HFFc6 (cell line): ENCODE data around the gene MRPL2. TPM values are rescaled to one million over a fixed set of nuclear protein-coding genes. Genes with fewer than 3 reads are reported as not detected.
A peak's percentile ranks its signal among the peaks of the same experiment; 100 is the strongest.

Source experiments
- DNase-seq: peaks from one replicate; pipeline ENCODE4 v3.0.0-alpha.2; 2018
- H3K27ac Mint-ChIP-seq: 2 replicates; pipeline ENCODE4 v1.8.0; 2020; ENCODE audit warnings: mild to moderate bottlenecking, mixed read lengths
- H3K27me3 Mint-ChIP-seq: 2 replicates; pipeline ENCODE4 v1.8.0; 2021; ENCODE audit warnings: mild to moderate bottlenecking, moderate library complexity, mixed read lengths; ENCODE audit not compliant: insufficient read depth
- H3K36me3 Mint-ChIP-seq: 2 replicates; pipeline ENCODE4 v1.8.0; 2021; ENCODE audit warnings: low read depth, mixed read lengths
- H3K4me1 Mint-ChIP-seq: 2 replicates; pipeline ENCODE4 v1.8.0; 2020; ENCODE audit warnings: low read depth, mixed read lengths
- H3K4me3 Mint-ChIP-seq: 2 replicates; pipeline ENCODE4 v1.8.0; 2020; ENCODE audit warnings: mild to moderate bottlenecking, moderate library complexity, mixed read lengths
- H3K9me3 Mint-ChIP-seq: 2 replicates; pipeline ENCODE4 v1.8.0; 2020; ENCODE audit warnings: mild to moderate bottlenecking, mixed read lengths
- total RNA-seq, 6 experiments: library from RNA; stranded (reverse); fragmentation: NEBNext Ultra II Directional; extraction: Animal tissue kit (Norgen Biotek cat#: 25700); gene quantifications; 2 replicates in 1 of 6; 3 replicates in 5 of 6; pipeline ENCODE4 v1.2.3, GENCODE V29; 2021
- TF ChIP-seq, protein P1 (sequence below): fragments of 200-600 bp; sonication (generic); IDR thresholded peaks from 2 replicates; pipeline ENCODE4 v1.5.0; 2021; ENCODE audit warnings: antibody characterized with exemption, mild to moderate bottlenecking

MRPL2 gene
- total RNA-seq, 6 experiments from 2014 or later = 52.6 to 62.9 (median 58.7) TPM

DNA sequence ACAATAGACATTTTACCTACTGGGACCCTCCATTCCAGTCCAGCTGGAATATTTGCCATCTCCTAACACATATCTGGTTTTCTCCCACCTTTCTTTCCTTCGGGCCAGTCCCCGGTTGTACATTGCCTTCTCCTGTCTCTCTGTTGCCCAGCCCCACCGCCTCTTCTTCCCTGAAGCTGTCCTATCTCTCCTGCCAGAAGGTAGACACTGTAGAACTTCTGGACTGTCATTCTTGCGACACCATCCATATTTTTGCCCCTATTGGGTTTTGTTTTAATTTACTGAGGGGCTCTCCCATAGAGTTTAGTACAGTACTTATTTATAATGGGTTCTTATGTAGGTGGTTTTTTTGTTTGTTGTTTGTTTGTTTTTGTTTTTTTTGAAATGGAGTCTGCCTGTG, 21.8 kb upstream of the MRPL2 start:
- Mint-ChIP-seq H3K9me3 (no peaks in the 10 kb centered on the region), H3K4me3 (no peak overlapping the region), H3K4me1 (peaks cover 38% of the 10 kb centered on the region), H3K36me3 (no peaks in the 10 kb centered on the region; the same call in 1 of the 2 replicates), H3K27me3 (peaks cover 4% of the 10 kb centered on the region; the same call in 1 of the 2 replicates), H3K27ac (no peak overlapping the region; the same call in 1 of the 2 replicates)
- no peak for DNase-seq
- TF ChIP-seq, protein P1, sequence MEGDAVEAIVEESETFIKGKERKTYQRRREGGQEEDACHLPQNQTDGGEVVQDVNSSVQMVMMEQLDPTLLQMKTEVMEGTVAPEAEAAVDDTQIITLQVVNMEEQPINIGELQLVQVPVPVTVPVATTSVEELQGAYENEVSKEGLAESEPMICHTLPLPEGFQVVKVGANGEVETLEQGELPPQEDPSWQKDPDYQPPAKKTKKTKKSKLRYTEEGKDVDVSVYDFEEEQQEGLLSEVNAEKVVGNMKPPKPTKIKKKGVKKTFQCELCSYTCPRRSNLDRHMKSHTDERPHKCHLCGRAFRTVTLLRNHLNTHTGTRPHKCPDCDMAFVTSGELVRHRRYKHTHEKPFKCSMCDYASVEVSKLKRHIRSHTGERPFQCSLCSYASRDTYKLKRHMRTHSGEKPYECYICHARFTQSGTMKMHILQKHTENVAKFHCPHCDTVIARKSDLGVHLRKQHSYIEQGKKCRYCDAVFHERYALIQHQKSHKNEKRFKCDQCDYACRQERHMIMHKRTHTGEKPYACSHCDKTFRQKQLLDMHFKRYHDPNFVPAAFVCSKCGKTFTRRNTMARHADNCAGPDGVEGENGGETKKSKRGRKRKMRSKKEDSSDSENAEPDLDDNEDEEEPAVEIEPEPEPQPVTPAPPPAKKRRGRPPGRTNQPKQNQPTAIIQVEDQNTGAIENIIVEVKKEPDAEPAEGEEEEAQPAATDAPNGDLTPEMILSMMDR = no peak

DNA sequence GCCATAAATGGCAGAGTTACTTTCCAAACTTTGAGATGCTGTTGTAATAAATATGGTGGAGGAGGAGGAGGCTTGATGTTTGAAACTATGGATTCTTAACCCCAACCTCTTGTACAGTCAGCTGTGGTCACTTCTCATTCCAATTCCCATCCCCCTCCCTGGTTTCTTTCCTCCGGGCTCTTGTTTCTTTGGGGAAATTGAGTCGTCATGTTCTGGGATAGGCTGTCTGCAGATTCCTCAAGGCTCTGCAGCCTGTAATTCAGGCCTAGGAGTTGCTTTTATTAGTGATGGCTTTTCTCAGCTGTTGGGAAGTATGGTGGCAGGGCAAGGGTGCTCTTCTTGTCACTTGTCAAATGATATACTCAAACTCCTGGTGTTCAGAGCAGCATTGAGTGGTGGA, 19.5 kb upstream of the MRPL2 start:
- no peaks in the 10 kb centered on the region; the same call in 1 of the 2 replicates for H3K36me3 Mint-ChIP-seq
- no peaks in the 10 kb centered on the region for H3K9me3 Mint-ChIP-seq
- peak overlapping the region; percentile 89 for H3K4me3 Mint-ChIP-seq
- peaks cover 49% of the 10 kb centered on the region for H3K4me1 Mint-ChIP-seq
- peaks cover 4% of the 10 kb centered on the region; the same call in 1 of the 2 replicates for H3K27me3 Mint-ChIP-seq
- H3K27ac Mint-ChIP-seq = peak overlapping the region; percentile 67
- DNase-seq = peak; percentile 69
- TF ChIP-seq, protein P1 = no peak

DNA sequence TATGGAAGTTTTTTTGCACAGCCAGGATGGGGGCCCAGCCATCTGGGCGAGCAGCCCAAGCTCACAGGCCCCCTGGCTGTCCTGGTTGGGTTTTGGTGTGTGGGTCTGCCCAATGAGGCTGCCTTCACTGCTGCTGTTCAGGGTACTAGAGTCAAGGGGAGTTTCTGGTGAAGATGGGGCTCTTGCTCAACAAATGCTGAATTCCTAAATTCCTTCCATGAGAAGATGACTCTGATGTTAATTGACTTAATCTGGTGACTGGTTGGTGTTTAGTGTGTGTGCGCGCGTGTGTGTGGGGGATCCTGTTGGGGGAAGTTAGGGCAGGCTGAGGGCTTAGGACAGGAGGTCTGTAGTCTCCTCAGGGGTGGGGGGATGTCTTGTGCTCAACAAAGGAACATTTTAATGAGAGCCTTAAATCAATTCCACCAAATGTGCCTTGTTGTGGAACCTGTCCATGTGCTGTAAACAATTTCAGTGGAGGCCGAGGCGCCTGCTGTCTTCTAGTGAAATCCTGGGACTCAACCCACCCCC, 18.8 kb upstream of the MRPL2 start:
- Mint-ChIP-seq H3K36me3 (no peaks in the 10 kb centered on the region; the same call in 1 of the 2 replicates), H3K9me3 (no peaks in the 10 kb centered on the region), H3K27me3 (peaks cover 4% of the 10 kb centered on the region; the same call in 1 of the 2 replicates), H3K27ac (peak overlapping the region; percentile 67), H3K4me3 (peak overlapping the region; percentile 89), H3K4me1 (peaks cover 43% of the 10 kb centered on the region)
- TF ChIP-seq, protein P1 = no peak
- peak; percentile 53 for DNase-seq

DNA sequence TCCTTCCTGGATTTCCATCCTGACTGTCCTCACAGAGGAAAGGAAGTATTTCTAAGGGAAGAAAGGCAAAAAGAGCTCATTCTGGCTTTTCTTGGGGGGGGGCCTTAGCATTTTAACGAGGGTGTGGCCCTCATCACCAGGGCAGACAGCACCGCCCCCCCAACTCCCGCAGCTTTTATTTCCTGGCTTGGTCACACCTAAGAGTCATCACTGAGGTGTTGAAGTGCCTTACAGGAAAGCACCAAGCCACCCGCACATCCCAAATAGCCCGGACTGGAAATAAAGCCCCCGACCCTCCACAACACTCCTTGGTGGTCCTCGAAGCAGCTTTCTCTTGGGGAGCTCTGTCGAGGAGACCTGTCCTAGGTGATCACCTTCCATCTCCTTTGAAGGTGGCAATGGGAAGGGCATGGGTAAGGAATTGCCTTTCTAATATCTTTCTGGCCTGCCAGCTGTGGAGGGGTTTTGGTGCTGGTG, 18.1 kb upstream of the MRPL2 start:
- Mint-ChIP-seq H3K36me3 (no peaks in the 10 kb centered on the region; the same call in 1 of the 2 replicates), H3K9me3 (no peaks in the 10 kb centered on the region), H3K4me1 (peaks cover 37% of the 10 kb centered on the region), H3K4me3 (peak overlapping the region; percentile 89), H3K27ac (peak overlapping the region; percentile 67), H3K27me3 (peaks cover 1% of the 10 kb centered on the region; the same call in 1 of the 2 replicates)
- no peak for DNase-seq
- TF ChIP-seq, protein P1 = no peak

DNA sequence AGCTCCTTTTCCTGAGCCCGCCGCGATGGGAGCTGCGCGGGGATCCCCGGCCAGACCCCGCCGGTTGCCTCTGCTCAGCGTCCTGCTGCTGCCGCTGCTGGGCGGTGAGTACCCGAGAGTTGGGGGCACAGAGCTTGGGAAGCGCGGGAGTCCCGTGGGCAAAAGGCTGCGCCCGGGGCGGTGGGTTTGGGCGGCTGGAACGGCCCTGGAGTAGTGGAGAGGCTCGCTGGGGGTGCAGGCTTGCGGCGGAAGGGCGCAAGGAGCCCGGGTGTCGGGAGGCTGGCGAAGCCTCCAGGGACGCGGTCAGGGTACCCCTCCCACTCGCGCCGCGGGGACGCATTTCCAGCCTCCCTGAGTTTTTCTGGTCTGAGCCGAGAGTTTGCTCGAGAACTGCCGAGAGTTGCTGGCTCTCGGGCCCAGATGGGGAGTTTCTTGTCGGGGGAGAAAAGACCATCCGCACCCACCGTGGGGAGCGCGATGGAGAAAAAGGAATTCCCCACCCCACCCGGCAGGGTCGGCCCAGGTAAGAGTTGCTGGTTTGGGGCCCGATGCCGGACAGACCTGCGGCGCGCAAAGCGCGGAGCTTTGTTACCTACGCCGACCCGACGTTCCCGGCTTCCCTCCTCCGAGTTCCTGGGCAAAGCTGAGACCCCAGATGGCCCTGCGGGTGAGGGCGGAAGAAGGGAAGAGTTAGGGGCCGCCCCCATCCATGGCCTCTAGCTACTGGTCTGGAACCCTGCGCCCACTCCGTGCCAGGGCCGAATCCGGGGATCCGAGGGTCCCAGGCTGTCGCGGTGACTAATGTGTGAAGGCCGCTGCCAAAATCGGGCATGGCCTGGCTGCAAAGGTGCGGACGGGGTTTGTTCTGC, 17.5 kb upstream of the MRPL2 start:
- Mint-ChIP-seq H3K27ac (peak overlapping the region; percentile 67), H3K9me3 (no peaks in the 10 kb centered on the region), H3K4me3 (peak overlapping the region; percentile 89), H3K36me3 (no peaks in the 10 kb centered on the region; the same call in 1 of the 2 replicates), H3K27me3 (peaks cover 1% of the 10 kb centered on the region; the same call in 1 of the 2 replicates), H3K4me1 (peaks cover 33% of the 10 kb centered on the region)
- TF ChIP-seq, protein P1 = no peak
- no peak for DNase-seq
